Breast epithelium (tissue), 4 donors: ENCODE measurements around the gene ALDH1A2. TPM values are rescaled to one million over a fixed set of nuclear protein-coding genes. Genes with fewer than 3 reads are reported as not detected.

Experiments used
- DNase-seq, 2 donors: peaks; one replicate each; pipeline ENCODE4 v3.0.0-alpha.2; 2019; ENCODE audit warnings: low spot score in 2 of 2
- H3K27ac ChIP-seq, 2 donors: fragments of 200-600 bp; sonication (generic) in 1 of 2; one replicate each; pipeline ENCODE4 v1.5.1; 2016 to 2019; ENCODE audit warnings: mild to moderate bottlenecking in 1 of 2
- H3K27me3 ChIP-seq, 2 donors: fragments of 200-600 bp; sonication (generic) in 1 of 2; one replicate each; pipeline versions ENCODE4 v1.5.1 to v1.6.0; 2017 to 2019; ENCODE audit warnings: control low read depth in 1 of 2, mild to moderate bottlenecking in 1 of 2
- H3K36me3 ChIP-seq: fragments of 200-600 bp; one replicate; pipeline ENCODE4 v1.5.1; 2019
- H3K4me1 ChIP-seq, 2 donors: fragments of 200-600 bp; sonication (generic); one replicate each; pipeline ENCODE4 v1.5.1; 2016 to 2019; ENCODE audit warnings: control low read depth in 1 of 2
- H3K4me3 ChIP-seq, 3 donors: fragments of 200-600 bp; sonication (generic); 1 replicate in 2 of 3; 2 replicates in 1 of 3; pipeline ENCODE4 v1.5.1; 2016 to 2019; ENCODE audit warnings: mild to moderate bottlenecking in 3 of 3, moderate library complexity in 2 of 3
- H3K9me3 ChIP-seq, 2 donors: fragments of 200-600 bp; sonication (generic) in 1 of 2; one replicate each; pipeline ENCODE4 v1.5.1; 2016 to 2019; ENCODE audit warnings: control low read depth in 1 of 2
- CTCF ChIP-seq, 3 donors: fragments of 450-650 bp; IDR thresholded peaks; one replicate each; pipeline ENCODE4 v1.5.1; 2016 to 2017; ENCODE audit warnings: antibody characterized with exemption in 3 of 3, mild to moderate bottlenecking in 3 of 3, moderate library complexity in 3 of 3
- POLR2A ChIP-seq: fragments of 450-650 bp; IDR thresholded peaks from one replicate; pipeline ENCODE4 v1.6.1; 2016; ENCODE audit warnings: antibody characterized with exemption, mild to moderate bottlenecking, moderate library complexity
- POLR2AphosphoS5 ChIP-seq, 3 donors: sonication (generic); formaldehyde crosslinking; IDR thresholded peaks; one replicate each; pipeline ENCODE4 v1.6.1; 2017; ENCODE audit warnings: antibody characterized with exemption in 3 of 3
- intact Hi-C: fragments of 100-400 bp; cut with DNase I; formaldehyde crosslinking; loops from one replicate; pipeline ENCODE4 v1.15.1; 2023; ENCODE audit warnings: low total_unique reads
- total RNA-seq, 3 donors: library from RNA; depleted of rRNA; stranded (reverse); fragments of >200 nt; gene quantifications; one replicate each; pipeline ENCODE4 v1.1.0, GENCODE V29; 2016

The ALDH1A2 gene
- total RNA-seq, 3 donors from 2014 or later, result 6.1 to 19.6 (median 11.1) TPM

- Histone ChIP-seq H3K27ac (no peak overlapping the region), H3K27me3 (no peaks in the 10 kb centered on the region), H3K4me3 (no peak overlapping the region), H3K4me1 (no peaks in the 10 kb centered on the region), H3K36me3 (no peaks in the 10 kb centered on the region), H3K9me3 (no peaks in the 10 kb centered on the region)
- TF ChIP-seq POLR2AphosphoS5 (IDR thresholded peaks at IDR 0.05), result no peak
- TF ChIP-seq POLR2A, result no peak
- no peak for TF ChIP-seq CTCF (IDR thresholded peaks at IDR 0.05)
- intact Hi-C loops, result no loop called here
- DNase-seq, result no peak
Observed at GRCh38 chr15:57993409-57994145, 71.9 kb downstream of the ALDH1A2 start.

- H3K36me3 ChIP-seq, result no peaks in the 10 kb centered on the region
- no peak for DNase-seq
- no peak for TF ChIP-seq POLR2A
- TF ChIP-seq POLR2AphosphoS5 (IDR thresholded peaks at IDR 0.05), result no peak
- TF ChIP-seq CTCF (IDR thresholded peaks at IDR 0.05), result no peak
- H3K27me3 ChIP-seq, result no peaks in the 10 kb centered on the region
- no peak overlapping the region for H3K27ac ChIP-seq
- intact Hi-C loops, result no loop called here
- H3K4me3 ChIP-seq, result no peak overlapping the region
- no peaks in the 10 kb centered on the region for H3K4me1 ChIP-seq
- no peaks in the 10 kb centered on the region for H3K9me3 ChIP-seq
Observed at GRCh38 chr15:57992761-57993355, 72.7 kb downstream of the ALDH1A2 start.

- Histone ChIP-seq H3K36me3 (no peaks in the 10 kb centered on the region), H3K4me3 (no peak overlapping the region), H3K4me1 (no peaks in the 10 kb centered on the region), H3K27me3 (no peaks in the 10 kb centered on the region), H3K9me3 (no peaks in the 10 kb centered on the region), H3K27ac (no peak overlapping the region)
- no peak for TF ChIP-seq POLR2AphosphoS5 (IDR thresholded peaks at IDR 0.05)
- TF ChIP-seq CTCF (IDR thresholded peaks at IDR 0.05), result no peak
- TF ChIP-seq POLR2A, result no peak
- DNase-seq, result no peak
- intact Hi-C loops, result no loop called here
Observed at GRCh38 chr15:57973534-57973933, 92.0 kb downstream of the ALDH1A2 start.

DNA sequence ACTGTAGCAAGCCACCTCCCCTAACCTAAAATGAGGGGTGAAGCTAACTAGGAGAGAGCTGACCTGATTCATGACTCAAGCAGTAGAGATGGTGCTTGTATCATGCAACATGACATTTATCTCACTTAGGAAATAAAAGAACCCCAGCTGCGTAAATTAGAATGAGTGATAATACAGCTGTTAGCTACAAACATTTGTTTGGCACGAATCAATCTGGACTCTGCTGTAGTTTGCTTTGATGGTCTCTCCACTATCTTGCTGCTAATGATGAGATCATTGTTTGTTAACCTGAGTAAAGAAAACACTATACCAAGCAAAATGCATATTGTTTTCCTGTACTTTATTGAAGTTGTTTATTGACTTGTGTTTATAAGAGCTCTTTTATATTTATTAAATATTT is 92.6 kb downstream of the ALDH1A2 start:
- H3K4me3 ChIP-seq, result no peak overlapping the region
- no peaks in the 10 kb centered on the region for H3K36me3 ChIP-seq
- TF ChIP-seq POLR2AphosphoS5 (IDR thresholded peaks at IDR 0.05) (no peak), POLR2A (no peak), CTCF (IDR thresholded peaks at IDR 0.05) (no peak)
- H3K27me3 ChIP-seq, result no peaks in the 10 kb centered on the region
- no peak overlapping the region for H3K27ac ChIP-seq
- H3K9me3 ChIP-seq, result no peaks in the 10 kb centered on the region
- intact Hi-C loops, result no loop called here
- DNase-seq, result no peak
- H3K4me1 ChIP-seq, result no peaks in the 10 kb centered on the region

DNA sequence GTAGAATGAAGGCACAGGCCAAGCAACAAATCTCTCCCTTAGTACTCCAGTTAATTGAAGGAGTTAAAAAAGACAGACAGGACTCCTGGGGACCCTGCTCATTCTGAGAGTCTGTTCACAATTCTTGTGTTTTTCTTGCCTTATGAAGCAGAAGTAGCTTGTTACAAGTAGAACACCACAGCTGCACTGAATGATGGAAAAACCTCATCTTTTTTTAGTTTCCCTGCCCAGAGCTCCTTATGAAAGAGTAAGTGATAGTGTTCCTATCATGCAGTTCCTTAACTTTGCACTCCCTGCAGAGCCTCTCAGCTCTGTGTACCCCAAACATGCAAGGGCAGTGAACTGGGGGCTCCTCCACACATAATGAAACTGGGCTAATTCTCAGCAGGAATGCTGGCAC is 95.5 kb downstream of the ALDH1A2 start:
- H3K36me3 ChIP-seq, result no peaks in the 10 kb centered on the region
- no peaks in the 10 kb centered on the region for H3K4me1 ChIP-seq
- intact Hi-C loops, result no loop called here
- H3K27ac ChIP-seq, result no peak overlapping the region
- no peak overlapping the region for H3K4me3 ChIP-seq
- no peaks in the 10 kb centered on the region for H3K27me3 ChIP-seq
- TF ChIP-seq POLR2A (no peak), CTCF (IDR thresholded peaks at IDR 0.05) (no peak), POLR2AphosphoS5 (IDR thresholded peaks at IDR 0.05) (no peak)
- no peaks in the 10 kb centered on the region for H3K9me3 ChIP-seq
- no peak for DNase-seq
